GM12864 (cell line): ENCODE data around the gene SEC24C.
A peak's percentile ranks its signal among the peaks of the same experiment; 100 is the strongest.

Source experiments
- DNase-seq: peaks from one replicate; pipeline ENCODE4 v3.0.0-alpha.2; 2011; ENCODE audit warnings: low read depth
- H3K4me3 ChIP-seq: 2 replicates; pipeline ENCODE4 v1.5.1; 2011; ENCODE audit warnings: mild to moderate bottlenecking, low read depth, low read length, control low read depth
- CTCF ChIP-seq: IDR thresholded peaks from 2 replicates; pipeline ENCODE4 v1.5.1; 2011; ENCODE audit warnings: low read depth, mild to moderate bottlenecking, moderate library complexity, low read length, control low read depth, inconsistent platforms; ENCODE audit errors: missing control alignments

Gene SEC24C

GRCh38 chr10:73762915-73763314 lies 18.7 kb downstream of the SEC24C start:
- no peak for DNase-seq
- no peak for TF ChIP-seq CTCF
- no peak overlapping the region for H3K4me3 ChIP-seq

- TF ChIP-seq CTCF, result no peak
- DNase-seq, result no peak
- H3K4me3 ChIP-seq, result no peak overlapping the region
Observed at GRCh38 chr10:73763343-73763742, 19.2 kb downstream of the SEC24C start.

- no peak overlapping the region for H3K4me3 ChIP-seq
- no peak for TF ChIP-seq CTCF
Observed at GRCh38 chr10:73765066-73765465, 20.9 kb downstream of the SEC24C start.

GRCh38 chr10:73768881-73769280 lies 24.7 kb downstream of the SEC24C start:
- peak; percentile 52 for TF ChIP-seq CTCF
- DNase-seq, result no peak
- H3K4me3 ChIP-seq, result no peak overlapping the region

More at GRCh38 chr10:73765066-73765465, 20.9 kb downstream of the SEC24C start:
- DNase-seq, result no peak

GRCh38 chr10:73769396-73769795 lies 25.2 kb downstream of the SEC24C start:
- H3K4me3 ChIP-seq, result no peak overlapping the region
- DNase-seq, result no peak
- TF ChIP-seq CTCF, result no peak

- TF ChIP-seq CTCF, result no peak
- peak overlapping the region; percentile 66 for H3K4me3 ChIP-seq
- DNase-seq, result no peak
Observed at GRCh38 chr10:73771722-73772280, 27.6 kb downstream of the SEC24C start.
